IMR-90 (cell line): Measurements from ENCODE around the gene DENND1A. TPM values are rescaled to one million over a fixed set of nuclear protein-coding genes. Genes with fewer than 3 reads are reported as not detected.

Experiments
- ATAC-seq: fragments of 200-7000 bp; cut with Tn5 transposase; 2 replicates; pipeline ENCODE4 v1.9.1; 2020; ENCODE audit warnings: low read depth, mild to moderate bottlenecking, moderate library complexity
- BruUV-seq: library from RNA; stranded (reverse); fragments of 400-500 nt; replicated peaks from 2 replicates; lab custom pipeline; 2021; lab: Mats Ljungman, UMichigan
- CTCF ChIA-PET: fragments of 300-600 bp; formaldehyde crosslinking; extraction: SDS; loops from one replicate; lab custom pipeline; 2021; ENCODE audit warnings: antibody characterized with exemption; lab: Yijun Ruan, JAX
- POLR2A ChIA-PET: fragments of 300-600 bp; sonication (Branson Sonifier 250); formaldehyde crosslinking; loops from one replicate; lab custom pipeline; 2022; ENCODE audit warnings: antibody characterized with exemption; ENCODE audit not compliant: unreplicated experiment; lab: Charles Lee
- DNase-seq: peaks from one replicate; pipeline ENCODE4 v3.0.0; 2013
- H2AFZ ChIP-seq: replicated peaks from 2 replicates; pipeline ENCODE3; 2013; ENCODE audit warnings: low read length, mild to moderate bottlenecking; ENCODE audit not compliant: poor library complexity
- H2AK5ac ChIP-seq: 2 replicates; pipeline ENCODE4 v1.6.1; 2013; ENCODE audit warnings: low read depth, low read length, inconsistent platforms
- H2AK9ac ChIP-seq: replicated peaks from 2 replicates; pipeline ENCODE3; 2013; ENCODE audit warnings: mild to moderate bottlenecking, low read depth, low read length, moderate library complexity; ENCODE audit not compliant: poor library complexity
- H2BK120ac ChIP-seq: 2 replicates; pipeline ENCODE4 v1.6.1; 2013; ENCODE audit warnings: low read depth, low read length, inconsistent platforms
- H2BK15ac ChIP-seq: 3 replicates; pipeline ENCODE4 v1.6.1; 2013; ENCODE audit warnings: low read depth, low read length, inconsistent platforms
- H2BK20ac ChIP-seq: 2 replicates; pipeline ENCODE4 v1.6.1; 2013; ENCODE audit warnings: low read depth, mild to moderate bottlenecking, inconsistent platforms, low read length, moderate library complexity
- H2BK5ac ChIP-seq: 2 replicates; pipeline ENCODE4 v1.6.1; 2013; ENCODE audit warnings: mild to moderate bottlenecking, low read depth, low read length, inconsistent platforms; ENCODE audit not compliant: poor library complexity, severe bottlenecking
- H3K14ac ChIP-seq: replicated peaks from 2 replicates; pipeline ENCODE4 v1.6.1; 2013; ENCODE audit warnings: low read depth, low read length, inconsistent platforms
- H3K18ac ChIP-seq: 2 replicates; pipeline ENCODE4 v1.6.1; 2013; ENCODE audit warnings: low read depth, low read length, control low read depth
- H3K23ac ChIP-seq: 2 replicates; pipeline ENCODE4 v1.6.1; 2013; ENCODE audit warnings: low read depth, low read length, inconsistent platforms
- H3K27ac ChIP-seq: 2 replicates; pipeline ENCODE4 v1.5.1; 2013; ENCODE audit warnings: mild to moderate bottlenecking, control low read depth, low read length; ENCODE audit not compliant: insufficient read depth
- H3K27me3 ChIP-seq: 2 replicates; pipeline ENCODE4 v1.6.1; 2013; ENCODE audit warnings: low read length; ENCODE audit not compliant: control insufficient read depth, insufficient read depth
- H3K36me3 ChIP-seq: 2 replicates; pipeline ENCODE4 v1.6.1; 2013; ENCODE audit warnings: low read length, mixed read lengths; ENCODE audit not compliant: control insufficient read depth, insufficient read depth
- H3K4ac ChIP-seq: 2 replicates; pipeline ENCODE4 v1.6.1; 2013; ENCODE audit warnings: low read depth, low read length, inconsistent platforms
- H3K4me1 ChIP-seq: 2 replicates; pipeline ENCODE4 v1.6.1; 2013; ENCODE audit warnings: low read length, mixed read lengths; ENCODE audit not compliant: control insufficient read depth, insufficient read depth
- H3K4me2 ChIP-seq: 2 replicates; pipeline ENCODE4 v1.6.1; 2013; ENCODE audit warnings: low read depth, mild to moderate bottlenecking, control low read depth, low read length, moderate library complexity
- H3K4me3 ChIP-seq: 2 replicates; pipeline ENCODE4 v1.5.1; 2013; ENCODE audit warnings: low read depth, mild to moderate bottlenecking, control low read depth, low read length, moderate library complexity; ENCODE audit not compliant: insufficient read depth
- H3K56ac ChIP-seq: 2 replicates; pipeline ENCODE4 v1.6.1; 2013; ENCODE audit warnings: low read length, inconsistent platforms; ENCODE audit not compliant: insufficient read depth; ENCODE audit errors: extremely low read depth
- H3K79me1 ChIP-seq, 2 experiments: 2 replicates each; pipeline ENCODE4 v1.6.1; 2013; ENCODE audit warnings: low read length in 2 of 2, inconsistent platforms in 1 of 2, low read depth in 1 of 2
- H3K9ac ChIP-seq: 2 replicates; pipeline ENCODE4 v1.6.1; 2013; ENCODE audit warnings: low read depth, low read length, control low read depth
- H3K9me1 ChIP-seq: 2 replicates; pipeline ENCODE4 v1.6.1; 2013; ENCODE audit warnings: low read length, inconsistent platforms; ENCODE audit not compliant: insufficient read depth
- H3K9me3 ChIP-seq: 2 replicates; pipeline ENCODE4 v1.6.1; 2013; ENCODE audit warnings: low read length; ENCODE audit not compliant: control insufficient read depth, insufficient read depth
- H4K20me1 ChIP-seq: 2 replicates; pipeline ENCODE4 v1.6.1; 2013; ENCODE audit warnings: low read length, inconsistent platforms; ENCODE audit not compliant: insufficient read depth
- H4K5ac ChIP-seq: 2 replicates; pipeline ENCODE4 v1.6.1; 2013; ENCODE audit warnings: mild to moderate bottlenecking, low read depth, low read length, control low read depth
- H4K8ac ChIP-seq, 2 experiments: 2 replicates each; pipeline ENCODE4 v1.6.1; 2013; ENCODE audit warnings: low read depth in 2 of 2, low read length in 2 of 2, control low read depth in 1 of 2, inconsistent platforms in 1 of 2
- H4K91ac ChIP-seq: 2 replicates; pipeline ENCODE4 v1.6.1; 2013; ENCODE audit warnings: low read depth, low read length, inconsistent platforms; ENCODE audit not compliant: insufficient read depth
- BHLHE40 ChIP-seq: fragments of 150-350 bp; IDR thresholded peaks from 2 replicates; pipeline ENCODE4 v1.6.1; 2016; ENCODE audit warnings: mild to moderate bottlenecking, low read depth, low read length
- CEBPB ChIP-seq: IDR thresholded peaks from 2 replicates; pipeline ENCODE4 v1.6.1; 2012; ENCODE audit warnings: low read depth, low read length, improper control_type of control experiment
- CHD1 ChIP-seq: IDR thresholded peaks from 2 replicates; pipeline ENCODE4 v1.6.1; 2012; ENCODE audit warnings: low read depth, low read length, improper control_type of control experiment
- FOS ChIP-seq: fragments of 150-350 bp; IDR thresholded peaks from 2 replicates; pipeline ENCODE4 v1.6.1; 2016; ENCODE audit warnings: low read depth, low read length
- MAFK ChIP-seq: IDR thresholded peaks from 2 replicates; pipeline ENCODE4 v1.6.1; 2012; ENCODE audit warnings: low read depth, low read length, improper control_type of control experiment
- MAZ ChIP-seq: IDR thresholded peaks from 2 replicates; pipeline ENCODE4 v1.6.1; 2012; ENCODE audit warnings: low read depth, mild to moderate bottlenecking, low read length, improper control_type of control experiment, moderate library complexity, borderline replicate concordance
- MXI1 ChIP-seq: IDR thresholded peaks from 2 replicates; pipeline ENCODE4 v1.6.1; 2012; ENCODE audit warnings: low read depth, mild to moderate bottlenecking, low read length, moderate library complexity, borderline replicate concordance
- NFE2L2 ChIP-seq: fragments of 150-350 bp; IDR thresholded peaks from 2 replicates; pipeline ENCODE4 v1.6.1; 2016; ENCODE audit warnings: low read depth, mild to moderate bottlenecking, low read length
- POLR2A ChIP-seq: IDR thresholded peaks from 2 replicates; pipeline ENCODE4 v1.6.1; 2012; ENCODE audit warnings: mild to moderate bottlenecking, low read depth, low read length
- RAD21 ChIP-seq: IDR thresholded peaks from 2 replicates; pipeline ENCODE4 v1.6.1; 2012; ENCODE audit warnings: low read length, improper control_type of control experiment
- RCOR1 ChIP-seq: IDR thresholded peaks from 2 replicates; pipeline ENCODE4 v1.6.1; 2012; ENCODE audit warnings: mild to moderate bottlenecking, low read length, improper control_type of control experiment; ENCODE audit not compliant: insufficient replicate concordance
- RFX5 ChIP-seq: IDR thresholded peaks from 2 replicates; pipeline ENCODE4 v1.8.0; 2012; ENCODE audit warnings: low read depth, mild to moderate bottlenecking, low read length, moderate library complexity
- SMC3 ChIP-seq: fragments of 150-350 bp; IDR thresholded peaks from 2 replicates; pipeline ENCODE4 v1.6.1; 2016; ENCODE audit warnings: low read depth, mild to moderate bottlenecking, antibody characterized with exemption, low read length, moderate library complexity
- WGBS, 2 experiments: methylation state at CpG; one replicate each; pipeline versions ENCODE4 v1.1.5 to v1.1.7; 2013; ENCODE audit warnings: missing lambda C conversion rate in 2 of 2; ENCODE audit not compliant: insufficient read length in 1 of 2; ENCODE audit errors: extremely low coverage in 2 of 2; 5-methylcytosine and 5-hydroxymethylcytosine counted together
- dilution Hi-C: fragments of 300-500 bp; cut with HindIII; formaldehyde crosslinking; loops from one replicate; pipeline ENCODE4 v1.14.3; 2018; ENCODE audit warnings: low sequenced_read_pairs; ENCODE audit not compliant: unreplicated experiment
- in situ Hi-C: fragments of 300-500 bp; cut with MboI; formaldehyde crosslinking; loops from 3 replicates; pipeline ENCODE4 v1.14.3; 2019; ENCODE audit warnings: low sequenced_read_pairs, inconsistent platforms, mixed read lengths
- intact Hi-C: fragments of 100-400 bp; cut with micrococcal nuclease; formaldehyde crosslinking; loops from 2 replicates; pipeline ENCODE4 v1.10.0; 2022
- polyA plus RNA-seq, 3 experiments: library from polyadenylated mRNA; depleted of rRNA; stranded (reverse); fragments of >200 nt; gene quantifications; 2 replicates each; pipeline ENCODE4 v1.2.3, GENCODE V29; 2012; ENCODE audit warnings: low replicate concordance in 1 of 3
- total RNA-seq: library from RNA; depleted of rRNA; stranded (reverse); fragments of >200 nt; gene quantifications from 2 replicates; pipeline ENCODE4 v1.2.3, GENCODE V29; 2012
- TF ChIP-seq, protein P1 (sequence below): fragments of 150-350 bp; IDR thresholded peaks from 2 replicates; pipeline ENCODE4 v1.6.1; 2016; ENCODE audit warnings: low read depth, mild to moderate bottlenecking, low read length, moderate library complexity, borderline replicate concordance
- TF ChIP-seq, protein P2 (sequence below): conservative IDR thresholded peaks from 2 replicates; pipeline ENCODE4 v1.5.1; 2012; ENCODE audit warnings: mild to moderate bottlenecking, low read depth, low read length, improper control_type of control experiment

The DENND1A gene
- total and polyA plus RNA-seq, 2 of the 4 experiments (the other 2 are of a cell fraction), result 21.4 to 27.6 TPM

DNA sequence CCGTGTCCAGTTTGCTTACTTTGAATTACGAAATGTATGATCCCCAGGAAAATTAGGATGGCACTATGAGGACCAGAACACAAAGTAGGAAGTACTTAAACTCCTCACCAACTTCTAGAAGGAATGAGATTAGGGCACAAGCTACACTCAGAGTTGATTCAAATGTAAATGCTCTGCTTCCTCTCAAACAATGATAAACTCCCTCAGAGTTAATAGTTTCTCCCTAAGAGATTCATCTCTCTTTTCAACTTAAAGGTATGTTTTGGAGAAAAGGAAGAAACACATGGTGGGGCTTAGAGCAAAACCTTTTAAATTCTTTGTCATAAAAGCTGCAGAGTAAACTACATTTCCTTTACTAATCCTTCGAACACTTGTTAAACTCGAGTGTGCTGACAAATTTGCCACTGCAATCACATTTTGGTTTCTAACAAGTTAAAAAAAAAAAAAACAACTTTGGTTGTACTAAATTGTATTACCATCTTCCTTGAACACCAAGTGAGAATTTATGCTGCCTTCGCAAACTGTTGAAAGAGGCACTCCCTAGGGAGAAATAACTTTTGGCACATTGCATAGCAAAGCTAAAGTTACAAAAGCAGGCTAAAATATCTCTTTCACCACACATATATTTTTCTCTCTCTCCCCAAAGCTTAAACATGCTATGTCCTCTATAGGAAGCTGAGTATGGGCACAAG lies 66.6 kb downstream of the DENND1A start:
- Histone ChIP-seq H3K14ac (no peak overlapping the region), H3K23ac (no peak overlapping the region), H4K5ac (no peak overlapping the region), H2BK15ac (no peak overlapping the region), H3K27ac (no peak overlapping the region), H3K56ac (no peak overlapping the region), H4K8ac (no peak overlapping the region), H3K4me3 (no peak overlapping the region), H2BK120ac (no peak overlapping the region), H2BK5ac (no peak overlapping the region), H2AK5ac (no peak overlapping the region), H3K4me1 (no peaks in the 10 kb centered on the region), H4K20me1 (no peaks in the 10 kb centered on the region), H2AK9ac (no peak overlapping the region), H3K4me2 (no peak overlapping the region), H3K79me1 (peaks cover 0 to 5% of the 10 kb centered on the region in 2 experiments; a peak in 2 of 4 replicates), H3K9me3 (no peaks in the 10 kb centered on the region), H3K27me3 (no peaks in the 10 kb centered on the region), H3K4ac (no peak overlapping the region), H4K91ac (no peak overlapping the region), H3K9ac (no peak overlapping the region), H3K18ac (no peak overlapping the region), H2BK20ac (no peak overlapping the region), H2AFZ (no peak overlapping the region), H3K9me1 (no peaks in the 10 kb centered on the region), H3K36me3 (no peaks in the 10 kb centered on the region)
- TF ChIP-seq MAFK (no peak), FOS (no peak), CEBPB (no peak), RFX5 (no peak), CHD1 (no peak), RAD21 (no peak), NFE2L2 (no peak), MXI1 (no peak), BHLHE40 (no peak), SMC3 (no peak), MAZ (no peak), POLR2A (no peak), RCOR1 (no peak)
- TF ChIP-seq, protein P1, sequence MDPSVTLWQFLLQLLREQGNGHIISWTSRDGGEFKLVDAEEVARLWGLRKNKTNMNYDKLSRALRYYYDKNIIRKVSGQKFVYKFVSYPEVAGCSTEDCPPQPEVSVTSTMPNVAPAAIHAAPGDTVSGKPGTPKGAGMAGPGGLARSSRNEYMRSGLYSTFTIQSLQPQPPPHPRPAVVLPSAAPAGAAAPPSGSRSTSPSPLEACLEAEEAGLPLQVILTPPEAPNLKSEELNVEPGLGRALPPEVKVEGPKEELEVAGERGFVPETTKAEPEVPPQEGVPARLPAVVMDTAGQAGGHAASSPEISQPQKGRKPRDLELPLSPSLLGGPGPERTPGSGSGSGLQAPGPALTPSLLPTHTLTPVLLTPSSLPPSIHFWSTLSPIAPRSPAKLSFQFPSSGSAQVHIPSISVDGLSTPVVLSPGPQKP, result no peak
- TF ChIP-seq, protein P2, sequence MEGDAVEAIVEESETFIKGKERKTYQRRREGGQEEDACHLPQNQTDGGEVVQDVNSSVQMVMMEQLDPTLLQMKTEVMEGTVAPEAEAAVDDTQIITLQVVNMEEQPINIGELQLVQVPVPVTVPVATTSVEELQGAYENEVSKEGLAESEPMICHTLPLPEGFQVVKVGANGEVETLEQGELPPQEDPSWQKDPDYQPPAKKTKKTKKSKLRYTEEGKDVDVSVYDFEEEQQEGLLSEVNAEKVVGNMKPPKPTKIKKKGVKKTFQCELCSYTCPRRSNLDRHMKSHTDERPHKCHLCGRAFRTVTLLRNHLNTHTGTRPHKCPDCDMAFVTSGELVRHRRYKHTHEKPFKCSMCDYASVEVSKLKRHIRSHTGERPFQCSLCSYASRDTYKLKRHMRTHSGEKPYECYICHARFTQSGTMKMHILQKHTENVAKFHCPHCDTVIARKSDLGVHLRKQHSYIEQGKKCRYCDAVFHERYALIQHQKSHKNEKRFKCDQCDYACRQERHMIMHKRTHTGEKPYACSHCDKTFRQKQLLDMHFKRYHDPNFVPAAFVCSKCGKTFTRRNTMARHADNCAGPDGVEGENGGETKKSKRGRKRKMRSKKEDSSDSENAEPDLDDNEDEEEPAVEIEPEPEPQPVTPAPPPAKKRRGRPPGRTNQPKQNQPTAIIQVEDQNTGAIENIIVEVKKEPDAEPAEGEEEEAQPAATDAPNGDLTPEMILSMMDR, result no peak
- CTCF ChIA-PET, result interaction anchor here (0.5 to 0.7 kb wide), 3 partner anchors 28 to 199 kb away, joined by 3 to 7 read pairs (median 4); no protein-coding TSS in a partner anchor
- dilution Hi-C loops, result no loop called here
- intact Hi-C loops, result no loop called here
- BruUV-seq, result no TSS peak
- in situ Hi-C loops, result no loop called here
- ATAC-seq (no peak), DNase-seq (no peak)
- no CpG with 5 or more reads among the region's 5 CpGs for WGBS, 2 experiments
- POLR2A ChIA-PET, result no interaction called here
